HG02571 (cell line): ENCODE data around the gene TMEM260.
"Not testable (repeated sequence)": the region's sequence is repeated elsewhere in the genome, so short reads cannot be mapped to it uniquely, and the experiment has no call there.

Experiments used
- ATAC-seq: cut with Tn5 transposase; IDR thresholded peaks from one replicate; pipeline ENCODE4 v1.9.1; 2021; ENCODE audit warnings: mild to moderate bottlenecking, moderate library complexity; ENCODE audit not compliant: unreplicated experiment

The TMEM260 gene

DNA sequence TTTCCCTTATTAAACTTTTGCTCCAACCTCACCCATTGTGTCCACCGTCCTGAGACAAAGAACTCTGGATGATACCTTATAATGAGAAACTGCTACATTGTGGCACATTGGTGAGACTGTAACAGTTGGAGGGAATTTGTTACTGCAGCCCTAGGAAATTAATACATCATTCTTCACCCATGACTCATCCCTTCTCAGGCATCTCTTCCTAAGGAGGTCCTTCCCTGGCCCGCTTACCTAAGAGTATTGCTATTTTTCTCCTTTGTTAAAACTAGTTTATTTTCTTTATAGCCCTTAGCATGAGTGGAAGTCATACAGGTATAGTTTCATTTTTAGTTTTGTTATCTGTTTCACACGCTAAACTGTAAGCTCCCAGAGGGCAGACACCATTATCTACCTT, 87.1 kb downstream of the TMEM260 start:
- ATAC-seq, result no peak

DNA sequence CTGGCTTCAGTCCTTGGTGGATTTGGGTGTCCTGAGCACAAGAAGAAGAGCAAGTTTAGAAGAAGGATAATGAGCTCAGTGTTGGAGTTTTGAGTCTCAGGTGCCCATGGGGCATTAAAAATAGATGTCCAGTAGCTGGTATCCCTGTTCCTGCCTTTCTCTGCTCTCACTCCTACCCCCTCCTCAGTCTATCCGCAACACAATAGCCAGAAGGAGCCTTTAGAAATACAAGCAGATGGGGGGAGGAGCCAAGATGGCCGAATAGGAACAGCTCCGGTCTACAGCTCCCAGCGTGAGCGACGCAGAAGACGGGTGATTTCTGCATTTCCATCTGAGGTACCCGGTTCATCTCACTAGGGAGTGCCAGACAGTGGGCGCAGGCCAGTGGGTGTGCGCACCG, 87.7 kb downstream of the TMEM260 start:
- ATAC-seq, result not testable (repeated sequence)

DNA sequence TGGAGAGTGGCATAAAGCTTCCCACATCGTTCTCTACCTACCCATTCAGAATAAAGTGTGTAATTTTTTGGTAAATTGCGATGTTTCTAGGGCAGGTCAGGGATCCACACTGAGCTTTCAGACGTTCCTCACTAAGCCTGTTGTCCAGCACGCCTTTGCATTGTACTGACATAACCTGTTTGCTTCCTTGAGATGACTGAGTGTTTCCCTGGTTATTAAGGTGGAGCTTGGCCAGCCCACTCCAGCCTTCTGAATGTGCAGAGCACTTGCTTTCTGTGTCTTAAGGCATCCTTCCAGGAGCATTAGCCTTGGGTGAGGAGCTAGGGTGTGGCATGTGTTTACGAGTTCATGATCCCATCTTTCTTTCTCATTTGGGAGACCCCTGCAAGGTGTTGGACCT, 96.4 kb downstream of the TMEM260 start:
- no peak for ATAC-seq

DNA sequence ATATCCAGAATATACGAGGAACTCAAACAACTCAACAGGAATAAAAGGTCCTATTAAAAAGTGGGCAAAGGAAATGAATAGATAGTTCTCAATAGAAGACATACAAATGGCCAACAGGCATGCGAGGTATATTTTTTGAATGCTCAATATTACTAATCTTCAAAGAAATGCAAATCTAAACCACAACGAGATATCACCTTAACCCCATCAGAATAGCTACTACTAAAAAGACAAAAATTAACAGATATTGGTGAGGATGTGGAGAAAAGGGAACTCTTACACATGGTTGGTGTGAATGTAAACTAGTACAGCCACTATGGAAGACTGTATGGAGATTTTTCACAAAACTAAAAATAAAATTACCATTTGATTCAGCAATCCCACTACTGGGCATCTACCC, 99.2 kb downstream of the TMEM260 start:
- ATAC-seq, result no peak

DNA sequence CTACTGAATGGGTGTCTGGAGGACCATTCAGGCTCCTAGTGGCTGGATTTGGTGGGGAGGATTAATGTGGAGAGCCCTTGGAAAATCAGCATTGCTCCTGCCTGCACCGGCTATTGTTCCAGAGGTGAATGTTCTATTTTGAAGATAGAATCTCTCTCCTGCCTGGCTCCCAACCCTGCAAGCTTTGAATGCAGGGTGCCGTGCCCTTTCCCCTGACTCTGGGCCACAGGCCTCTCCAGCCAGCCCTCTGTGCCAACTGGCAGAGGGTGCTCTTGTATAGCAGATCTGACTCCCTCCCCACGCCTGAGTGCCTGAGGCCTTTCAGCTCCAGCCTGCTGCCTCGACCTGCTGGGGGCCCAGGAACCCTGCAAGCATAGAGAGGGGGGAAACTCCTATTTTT, 106.8 kb downstream of the TMEM260 start:
- no peak for ATAC-seq

DNA sequence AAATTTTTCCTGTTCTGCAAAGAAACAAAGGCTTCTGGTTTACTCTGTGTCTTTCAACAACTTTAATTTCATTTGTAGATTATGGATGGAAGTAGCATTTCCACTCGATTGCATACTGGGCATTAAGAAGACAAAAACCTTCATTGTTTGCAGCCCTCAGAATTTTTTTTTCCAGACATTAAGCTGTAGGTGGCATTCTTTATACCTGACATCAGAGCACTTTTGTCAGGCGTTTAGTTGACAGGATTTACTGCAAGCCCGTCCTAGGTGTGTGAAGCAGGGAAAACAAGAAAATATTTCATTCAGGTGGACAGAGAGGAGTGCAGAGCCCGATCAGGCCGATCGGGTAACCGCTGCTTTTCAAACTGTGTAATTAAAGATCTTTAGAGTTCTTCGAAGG, 107.5 kb downstream of the TMEM260 start:
- ATAC-seq, result no peak

DNA sequence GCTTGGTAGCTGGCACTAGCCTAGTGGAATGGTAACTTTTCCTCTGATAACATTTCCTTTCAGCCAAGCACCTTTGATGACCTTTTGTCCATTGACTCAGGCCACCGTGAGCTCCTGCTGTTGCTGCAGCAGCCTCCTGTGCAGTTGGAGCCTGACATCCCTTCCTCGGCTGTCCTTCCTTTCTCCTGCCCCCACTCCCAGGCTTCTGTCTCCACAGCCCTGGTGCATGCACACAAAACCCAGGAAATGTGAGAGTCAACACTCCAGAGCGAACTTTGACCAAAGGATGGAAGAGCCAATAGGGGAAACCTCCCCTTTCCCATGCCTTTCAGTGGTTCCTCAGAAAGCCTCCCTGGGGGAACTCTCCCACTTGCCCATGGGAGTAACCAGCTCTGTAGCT, 115.0 kb downstream of the TMEM260 start:
- ATAC-seq, result no peak

DNA sequence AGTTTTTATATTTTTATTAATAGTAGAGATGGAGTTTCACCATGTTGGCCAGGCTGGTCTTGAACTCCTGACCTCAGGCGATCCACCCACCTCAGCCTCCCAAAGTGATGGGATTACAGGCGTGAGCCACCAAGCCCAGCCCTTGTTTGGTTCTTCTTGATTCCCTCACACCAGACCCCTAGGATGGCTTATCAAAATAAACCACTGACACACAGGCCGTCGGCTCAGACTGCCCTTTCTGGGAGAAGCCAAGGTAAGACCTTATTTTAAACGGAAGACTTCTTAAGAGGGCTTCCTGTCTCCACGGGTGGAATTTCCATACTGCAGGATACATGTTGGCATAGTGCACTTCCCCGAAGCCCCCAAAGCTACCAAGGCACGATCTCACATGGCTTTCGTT, 115.6 kb downstream of the TMEM260 start:
- ATAC-seq, result not testable (repeated sequence)
